ENCODE results near the gene EDC3. TPM values are rescaled to one million over a fixed set of nuclear protein-coding genes. Genes with fewer than 3 reads are reported as not detected.
A peak's percentile ranks its signal among the peaks of the same experiment; 100 is the strongest.

The EDC3 gene
- total and polyA plus RNA-seq, 2 of the 4 experiments (the other 2 are of a cell fraction): 16.8 to 38.0 TPM

GRCh38 chr15:74662064-74662860, 33.6 kb downstream of the EDC3 start:
- in situ Hi-C loops (cut with MboI; ENCODE audit: low sequenced_read_pairs) (no loop called here), dilution Hi-C loops (cut with HindIII; ENCODE audit: low sequenced_read_pairs, unreplicated experiment) (no loop called here), intact Hi-C loops (cut with micrococcal nuclease) (no loop called here)
- no peak overlapping the region for H3K18ac ChIP-seq (ENCODE audit: low read depth, low read length)
- no peak overlapping the region for H2BK5ac ChIP-seq (ENCODE audit: low read depth, low read length, poor library complexity, severe bottlenecking)
- no peak overlapping the region for H3K14ac ChIP-seq (replicated peaks; ENCODE audit: low read depth, low read length)
- no peak overlapping the region for H2AK9ac ChIP-seq (replicated peaks; ENCODE audit: low read depth, low read length, poor library complexity)
- H3K27ac ChIP-seq (ENCODE audit: insufficient read depth, low read length): no peak overlapping the region
- 100% methylated on average over 2 of the region's 4 CpGs; no CpG with 5 or more reads in 1 of the 2 experiments for WGBS, 2 experiments (ENCODE audit: extremely low coverage in 2 of 2, insufficient read length in 1 of 2)
- peaks cover 1% of the 10 kb centered on the region; the same call in 1 of the 2 replicates for H3K36me3 ChIP-seq (ENCODE audit: control insufficient read depth, insufficient read depth, low read length)
- BruUV-seq (replicated peaks): no TSS peak
- peaks cover 15% of the 10 kb centered on the region for H3K9me1 ChIP-seq (ENCODE audit: insufficient read depth, low read length)
- POLR2A ChIA-PET (ENCODE audit: unreplicated experiment): no interaction called here
- no peaks in the 10 kb centered on the region for H3K9me3 ChIP-seq (ENCODE audit: control insufficient read depth, insufficient read depth, low read length)
- peaks cover 48% of the 10 kb centered on the region for H4K20me1 ChIP-seq (ENCODE audit: insufficient read depth, low read length)
- no peak for DNase-seq
- no peak overlapping the region for H3K9ac ChIP-seq (ENCODE audit: low read depth, low read length)
- no peak overlapping the region for H3K23ac ChIP-seq (ENCODE audit: low read depth, low read length)
- no peak overlapping the region for H4K8ac ChIP-seq (ENCODE audit: low read depth in 2 of 2, low read length in 2 of 2)
- ATAC-seq (ENCODE audit: low read depth): no peak
- no peak overlapping the region for H3K4me2 ChIP-seq (ENCODE audit: low read depth, low read length)
- no peak overlapping the region for H2AFZ ChIP-seq (replicated peaks; ENCODE audit: low read length, poor library complexity)
- H2BK15ac ChIP-seq (ENCODE audit: low read depth, low read length): no peak overlapping the region
- no peak overlapping the region for H4K91ac ChIP-seq (ENCODE audit: insufficient read depth, low read depth, low read length)
- no peak overlapping the region for H3K4ac ChIP-seq (ENCODE audit: low read depth, low read length)
- no peak overlapping the region for H2BK20ac ChIP-seq (ENCODE audit: low read depth, low read length)
- H4K5ac ChIP-seq (ENCODE audit: low read depth, low read length): no peak overlapping the region
- H3K4me3 ChIP-seq (ENCODE audit: insufficient read depth, low read depth, low read length): no peak overlapping the region
- H3K79me1 ChIP-seq (ENCODE audit: low read depth in 1 of 2, low read length in 2 of 2): peaks cover 24 to 57% of the 10 kb centered on the region in 2 experiments
- 0 out of 2 replicates have a peak overlapping the region, but pooled peaks have one; percentile 43 for H2AK5ac ChIP-seq (ENCODE audit: low read depth, low read length)
- H3K56ac ChIP-seq (ENCODE audit: extremely low read depth, insufficient read depth, low read length): no peak overlapping the region
- TF ChIP-seq MAZ (IDR thresholded peaks at IDR 0.05; ENCODE audit: borderline replicate concordance, low read depth, low read length) (no peak), FOS (IDR thresholded peaks at IDR 0.05; ENCODE audit: low read depth, low read length) (no peak), RCOR1 (IDR thresholded peaks at IDR 0.05; ENCODE audit: insufficient replicate concordance, low read length) (no peak), RFX5 (IDR thresholded peaks at IDR 0.05; ENCODE audit: low read depth, low read length) (no peak), MAFK (IDR thresholded peaks at IDR 0.05; ENCODE audit: low read depth, low read length) (no peak), BHLHE40 (IDR thresholded peaks at IDR 0.05; ENCODE audit: low read depth, low read length) (no peak), SMC3 (IDR thresholded peaks at IDR 0.05; ENCODE audit: low read depth, low read length) (no peak), CTCF (conservative IDR thresholded peaks at IDR 0.05; ENCODE audit: low read depth, low read length) (no peak)
- H2BK120ac ChIP-seq (ENCODE audit: low read depth, low read length): no peak overlapping the region
- CTCF ChIA-PET: interaction anchor here (0.5 kb wide), 1 partner anchor 22 kb away, joined by 4 read pairs; no protein-coding TSS in a partner anchor
- H3K27me3 ChIP-seq (ENCODE audit: control insufficient read depth, insufficient read depth, low read length): no peaks in the 10 kb centered on the region
- peaks cover 8% of the 10 kb centered on the region for H3K4me1 ChIP-seq (ENCODE audit: control insufficient read depth, insufficient read depth, low read length)

Measured in IMR-90 (cell line).